Chondrocyte (in vitro differentiated cells): ENCODE data around the gene ZNF800. TPM values are rescaled to one million over a fixed set of nuclear protein-coding genes. Genes with fewer than 3 reads are reported as not detected.
"Not testable (repeated sequence)": the region's sequence is repeated elsewhere in the genome, so short reads cannot be mapped to it uniquely, and the experiment has no call there.

Experiments
- DNase-seq: peaks from one replicate; pipeline ENCODE4 v3.0.0; 2021; ENCODE audit warnings: mixed read lengths, low spot score
- H3K27ac Mint-ChIP-seq: one replicate; pipeline ENCODE4 v1.8.0; 2021; ENCODE audit warnings: mild to moderate bottlenecking, moderate library complexity, mixed read lengths; ENCODE audit not compliant: unreplicated experiment
- H3K27me3 Mint-ChIP-seq: 2 replicates; pipeline ENCODE4 v1.8.0; 2021; ENCODE audit warnings: low read depth, mixed read lengths
- H3K36me3 Mint-ChIP-seq: 2 replicates; pipeline ENCODE4 v1.8.0; 2021; ENCODE audit warnings: low read depth, mixed read lengths
- H3K4me1 Mint-ChIP-seq: 2 replicates; pipeline ENCODE4 v1.8.0; 2021; ENCODE audit warnings: low read depth, mild to moderate bottlenecking, mixed read lengths
- H3K4me3 Mint-ChIP-seq: one replicate; pipeline ENCODE4 v1.8.0; 2021; ENCODE audit warnings: mild to moderate bottlenecking, moderate library complexity, mixed read lengths; ENCODE audit not compliant: unreplicated experiment
- H3K9me3 Mint-ChIP-seq: 2 replicates; pipeline ENCODE4 v1.8.0; 2021; ENCODE audit warnings: low read depth, mixed read lengths
- CTCF ChIP-seq: fragments of 200-600 bp; sonication (generic); IDR thresholded peaks from 2 replicates; pipeline ENCODE4 v1.5.0; 2021; ENCODE audit warnings: antibody characterized with exemption, mild to moderate bottlenecking, moderate library complexity
- total RNA-seq: library from RNA; stranded (reverse); gene quantifications from 3 replicates; pipeline ENCODE4 v1.2.1, GENCODE V29; 2021

ZNF800 gene
- total RNA-seq, 1 donor from 2014 or later, result 30.5 TPM

- Mint-ChIP-seq H3K4me1 (no peaks in the 10 kb centered on the region), H3K27me3 (peaks cover 37% of the 10 kb centered on the region), H3K4me3 (no peak overlapping the region), H3K9me3 (no peaks in the 10 kb centered on the region), H3K27ac (no peak overlapping the region), H3K36me3 (no peaks in the 10 kb centered on the region)
- no peak for DNase-seq
- TF ChIP-seq CTCF, result no peak
Measured at GRCh38 chr7:127413326-127413725, 20.8 kb upstream of the ZNF800 start.

GRCh38 chr7:127411176-127411575, 18.7 kb upstream of the ZNF800 start:
- no peak for TF ChIP-seq CTCF
- no peaks in the 10 kb centered on the region for H3K4me1 Mint-ChIP-seq
- no peaks in the 10 kb centered on the region for H3K36me3 Mint-ChIP-seq
- DNase-seq, result no peak
- H3K9me3 Mint-ChIP-seq, result no peaks in the 10 kb centered on the region
- H3K4me3 Mint-ChIP-seq, result no peak overlapping the region
- no peak overlapping the region for H3K27ac Mint-ChIP-seq
- peaks cover 38% of the 10 kb centered on the region for H3K27me3 Mint-ChIP-seq

GRCh38 chr7:127409629-127410028, 17.1 kb upstream of the ZNF800 start:
- H3K4me3 Mint-ChIP-seq, result no peak overlapping the region
- no peak for DNase-seq
- H3K4me1 Mint-ChIP-seq, result no peaks in the 10 kb centered on the region
- H3K27me3 Mint-ChIP-seq, result peaks cover 47% of the 10 kb centered on the region
- H3K9me3 Mint-ChIP-seq, result no peaks in the 10 kb centered on the region
- H3K27ac Mint-ChIP-seq, result no peak overlapping the region
- no peaks in the 10 kb centered on the region for H3K36me3 Mint-ChIP-seq
- peak; percentile 15 for TF ChIP-seq CTCF

GRCh38 chr7:127404286-127405072, 12.0 kb upstream of the ZNF800 start:
- Mint-ChIP-seq H3K36me3 (no peaks in the 10 kb centered on the region), H3K27me3 (peaks cover 64% of the 10 kb centered on the region), H3K4me3 (no peak overlapping the region), H3K9me3 (no peaks in the 10 kb centered on the region), H3K27ac (no peak overlapping the region), H3K4me1 (no peaks in the 10 kb centered on the region)
- no peak for DNase-seq
- TF ChIP-seq CTCF, result no peak

DNA sequence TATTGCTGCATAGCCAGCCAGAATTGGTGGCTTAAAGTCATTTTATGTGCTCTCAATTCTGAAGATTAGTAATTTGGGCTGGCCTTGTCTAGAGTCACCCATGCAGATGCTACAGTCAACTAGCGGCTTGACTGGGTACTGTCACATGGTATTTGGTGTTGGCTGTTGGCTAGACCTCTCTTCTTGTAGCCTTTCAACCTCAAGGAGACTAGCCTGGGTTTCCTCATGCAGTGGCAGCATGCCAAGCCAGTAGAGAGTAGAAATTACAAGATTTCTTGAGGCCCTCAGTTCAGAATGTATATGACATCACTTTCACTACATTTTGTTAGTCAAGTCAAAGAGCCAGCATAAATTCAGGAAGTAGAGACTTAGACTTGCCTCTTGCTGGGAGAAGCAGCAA, 3.7 kb upstream of the ZNF800 start:
- Mint-ChIP-seq H3K9me3 (peaks cover 3% of the 10 kb centered on the region), H3K4me3 (no peak overlapping the region), H3K27ac (no peak overlapping the region), H3K4me1 (peaks cover 16% of the 10 kb centered on the region), H3K36me3 (no peaks in the 10 kb centered on the region), H3K27me3 (peaks cover 29% of the 10 kb centered on the region)
- TF ChIP-seq CTCF, result peak; percentile 14
- no peak for DNase-seq

- H3K9me3 Mint-ChIP-seq, H3K36me3 Mint-ChIP-seq, DNase-seq, H3K4me3 Mint-ChIP-seq, H3K27ac Mint-ChIP-seq: not testable (repeated sequence)
- Mint-ChIP-seq H3K4me1 (peaks cover 27% of the 10 kb centered on the region), H3K27me3 (peaks cover 20% of the 10 kb centered on the region)
Measured at GRCh38 chr7:127395104-127395503, 2.6 kb upstream of the ZNF800 start.
